ENCODE data around the gene UCKL1.

The UCKL1 gene

GRCh38 chr20:63966944-63967322 is 10.7 kb upstream of the UCKL1 start:
- Histone ChIP-seq H3K27me3 (ENCODE audit: insufficient read depth, low read depth, severe bottlenecking) (no peaks in the 10 kb centered on the region), H3K36me3 (peaks cover 12% of the 10 kb centered on the region), H3K4me3 (ENCODE audit: low read depth, low read length) (no peak overlapping the region), H3K27ac (no peak overlapping the region), H3K9me3 (ENCODE audit: severe bottlenecking) (no peaks in the 10 kb centered on the region)
- TF ChIP-seq, protein P1, sequence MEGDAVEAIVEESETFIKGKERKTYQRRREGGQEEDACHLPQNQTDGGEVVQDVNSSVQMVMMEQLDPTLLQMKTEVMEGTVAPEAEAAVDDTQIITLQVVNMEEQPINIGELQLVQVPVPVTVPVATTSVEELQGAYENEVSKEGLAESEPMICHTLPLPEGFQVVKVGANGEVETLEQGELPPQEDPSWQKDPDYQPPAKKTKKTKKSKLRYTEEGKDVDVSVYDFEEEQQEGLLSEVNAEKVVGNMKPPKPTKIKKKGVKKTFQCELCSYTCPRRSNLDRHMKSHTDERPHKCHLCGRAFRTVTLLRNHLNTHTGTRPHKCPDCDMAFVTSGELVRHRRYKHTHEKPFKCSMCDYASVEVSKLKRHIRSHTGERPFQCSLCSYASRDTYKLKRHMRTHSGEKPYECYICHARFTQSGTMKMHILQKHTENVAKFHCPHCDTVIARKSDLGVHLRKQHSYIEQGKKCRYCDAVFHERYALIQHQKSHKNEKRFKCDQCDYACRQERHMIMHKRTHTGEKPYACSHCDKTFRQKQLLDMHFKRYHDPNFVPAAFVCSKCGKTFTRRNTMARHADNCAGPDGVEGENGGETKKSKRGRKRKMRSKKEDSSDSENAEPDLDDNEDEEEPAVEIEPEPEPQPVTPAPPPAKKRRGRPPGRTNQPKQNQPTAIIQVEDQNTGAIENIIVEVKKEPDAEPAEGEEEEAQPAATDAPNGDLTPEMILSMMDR (IDR thresholded peaks at IDR 0.05; ENCODE audit: low read depth, low read length) = no peak
- no peak for DNase-seq

DNA sequence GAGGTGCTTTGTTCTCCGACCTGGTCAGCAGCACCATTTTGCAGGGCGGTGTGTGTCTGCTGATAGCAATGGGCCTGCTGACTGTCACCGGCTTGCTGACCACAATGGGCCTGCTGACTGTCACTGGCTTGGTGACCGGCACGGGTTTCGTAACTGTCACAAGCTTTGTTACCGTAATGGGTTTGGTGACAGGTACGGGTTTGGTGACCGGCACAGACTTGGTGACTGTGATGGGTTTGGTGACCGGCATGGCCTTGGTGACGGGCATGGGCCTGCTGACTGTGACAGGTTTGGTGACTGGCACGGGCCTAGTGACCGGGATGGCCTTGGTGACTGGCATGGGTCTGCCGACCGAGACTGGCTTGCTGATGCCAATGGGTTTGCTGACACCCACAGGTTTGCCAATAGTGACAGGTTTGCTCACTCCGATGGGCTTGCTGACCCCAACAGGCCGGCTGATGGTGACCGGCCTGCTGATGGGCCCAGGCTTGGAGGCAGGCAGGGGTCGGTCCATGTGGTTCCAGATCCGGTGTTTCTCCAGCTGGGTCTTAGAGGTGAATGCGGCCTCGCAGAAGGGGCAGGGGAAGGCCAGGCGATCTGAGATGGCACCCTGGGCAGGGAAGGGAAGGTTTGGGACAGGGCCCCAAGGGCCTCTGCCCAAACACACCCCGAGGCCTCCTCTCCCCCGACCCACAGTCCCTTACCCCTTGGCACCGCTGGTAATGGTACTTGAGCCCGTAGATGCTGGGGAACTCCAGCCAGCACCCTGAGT is 10.1 kb upstream of the UCKL1 start:
- H3K4me3 ChIP-seq (ENCODE audit: low read depth, low read length) = no peak overlapping the region
- peaks cover 12% of the 10 kb centered on the region for H3K36me3 ChIP-seq

DNA sequence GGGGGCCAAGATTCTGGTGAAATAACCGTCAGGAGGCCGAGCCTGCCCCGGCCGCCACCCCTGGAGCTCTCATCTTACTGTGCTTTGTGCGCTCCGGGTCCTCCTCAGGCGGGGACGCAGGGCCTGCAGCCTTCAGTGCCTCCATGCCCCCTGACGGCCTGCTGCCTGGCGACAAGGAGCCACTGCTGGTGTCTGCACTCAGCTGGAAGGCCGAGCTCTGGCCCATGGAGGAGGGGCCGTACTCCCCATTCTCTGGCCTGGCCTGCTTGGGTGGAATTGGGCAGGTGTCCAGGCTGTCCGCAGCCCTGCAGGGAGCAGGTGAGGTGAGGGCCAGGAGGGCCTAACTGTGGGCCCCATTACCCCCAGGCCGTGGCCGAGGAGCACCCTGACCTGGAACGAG is 8.2 kb upstream of the UCKL1 start:
- peaks cover 14% of the 10 kb centered on the region for H3K36me3 ChIP-seq

More for the DNA sequence above, 10.1 kb upstream of the UCKL1 start:
- Histone ChIP-seq H3K27me3 (ENCODE audit: insufficient read depth, low read depth, severe bottlenecking) (no peaks in the 10 kb centered on the region), H3K9me3 (ENCODE audit: severe bottlenecking) (no peaks in the 10 kb centered on the region), H3K27ac (no peak overlapping the region)
- no peak for DNase-seq
- TF ChIP-seq, protein P1 (IDR thresholded peaks at IDR 0.05; ENCODE audit: low read depth, low read length) = no peak

GRCh38 chr20:63963784-63964301 is 7.6 kb upstream of the UCKL1 start:
- no peak for DNase-seq
- H3K27me3 ChIP-seq (ENCODE audit: insufficient read depth, low read depth, severe bottlenecking) = no peaks in the 10 kb centered on the region
- TF ChIP-seq, protein P1 (IDR thresholded peaks at IDR 0.05; ENCODE audit: low read depth, low read length) = no peak
- H3K27ac ChIP-seq = no peak overlapping the region
- no peaks in the 10 kb centered on the region for H3K9me3 ChIP-seq (ENCODE audit: severe bottlenecking)
- peaks cover 15% of the 10 kb centered on the region for H3K36me3 ChIP-seq
- no peak overlapping the region for H3K4me3 ChIP-seq (ENCODE audit: low read depth, low read length)

More for the DNA sequence above, 8.2 kb upstream of the UCKL1 start:
- no peak overlapping the region for H3K27ac ChIP-seq
- no peaks in the 10 kb centered on the region for H3K9me3 ChIP-seq (ENCODE audit: severe bottlenecking)
- no peak overlapping the region for H3K4me3 ChIP-seq (ENCODE audit: low read depth, low read length)
- H3K27me3 ChIP-seq (ENCODE audit: insufficient read depth, low read depth, severe bottlenecking) = no peaks in the 10 kb centered on the region
- DNase-seq = no peak
- TF ChIP-seq, protein P1 (IDR thresholded peaks at IDR 0.05; ENCODE audit: low read depth, low read length) = no peak

DNA sequence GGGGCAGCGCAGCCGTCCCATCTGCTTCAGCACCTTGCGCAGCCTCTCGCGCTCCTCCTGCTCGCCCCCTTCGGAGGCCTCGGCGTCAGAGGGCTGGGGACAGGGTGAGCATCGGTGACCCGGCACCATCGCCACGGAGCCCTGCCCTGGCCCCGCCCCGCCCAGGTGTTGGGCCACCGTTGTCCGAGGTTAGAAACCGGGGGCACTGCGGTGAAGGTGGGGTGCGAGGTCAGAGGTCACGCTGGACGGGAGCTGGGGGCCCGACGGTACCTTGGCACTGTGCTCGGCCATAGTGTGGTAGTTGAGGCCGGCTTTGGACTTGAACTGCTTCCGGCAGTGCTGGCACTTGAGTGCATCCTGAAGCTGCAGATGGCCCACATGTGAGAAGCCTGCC is 7.1 kb upstream of the UCKL1 start:
- Histone ChIP-seq H3K36me3 (peaks cover 15% of the 10 kb centered on the region), H3K27me3 (ENCODE audit: insufficient read depth, low read depth, severe bottlenecking) (no peaks in the 10 kb centered on the region), H3K9me3 (ENCODE audit: severe bottlenecking) (no peaks in the 10 kb centered on the region), H3K27ac (no peak overlapping the region), H3K4me3 (ENCODE audit: low read depth, low read length) (no peak overlapping the region)
- TF ChIP-seq, protein P1 (IDR thresholded peaks at IDR 0.05; ENCODE audit: low read depth, low read length) = no peak
- no peak for DNase-seq
